Measurements from ENCODE around the gene GRIN2C.
A peak's percentile ranks its signal among the peaks of the same experiment; 100 is the strongest.

The GRIN2C gene

GRCh38 chr17:74838274-74838673 is 21.4 kb downstream of the GRIN2C start:
- Mint-ChIP-seq H3K4me1 (peaks cover 42 to 44% of the 10 kb centered on the region in 2 donors), H3K36me3 (peaks cover 35 to 50% of the 10 kb centered on the region in 2 donors), H3K9me3 (no peaks in the 10 kb centered on the region), H3K27me3 (peaks cover 0 to 19% of the 10 kb centered on the region in 2 donors), H3K4me3 (no peak overlapping the region), H3K27ac (no peak overlapping the region)
- ATAC-seq (replicated peaks) (no peak), DNase-seq (no peak)

GRCh38 chr17:74836691-74837467 is 22.8 kb downstream of the GRIN2C start:
- H3K4me1 Mint-ChIP-seq = peaks cover 50 to 52% of the 10 kb centered on the region in 2 donors
- H3K4me3 Mint-ChIP-seq = no peak overlapping the region
- H3K9me3 Mint-ChIP-seq = no peaks in the 10 kb centered on the region
- ATAC-seq (replicated peaks) (no peak), DNase-seq (no peak)
- H3K27me3 Mint-ChIP-seq = peaks cover 0 to 15% of the 10 kb centered on the region in 2 donors
- peaks cover 39 to 53% of the 10 kb centered on the region in 2 donors for H3K36me3 Mint-ChIP-seq
- peak overlapping the region; percentile 37 for H3K27ac Mint-ChIP-seq

- no peak for DNase-seq
- H3K9me3 Mint-ChIP-seq = no peaks in the 10 kb centered on the region
- H3K4me1 Mint-ChIP-seq = peaks cover 43 to 48% of the 10 kb centered on the region in 2 donors
- no peak overlapping the region for H3K4me3 Mint-ChIP-seq
- peaks cover 41 to 54% of the 10 kb centered on the region in 2 donors for H3K36me3 Mint-ChIP-seq
- no peak for ATAC-seq (replicated peaks)
- no peak overlapping the region for H3K27ac Mint-ChIP-seq
- H3K27me3 Mint-ChIP-seq = peaks cover 0 to 10% of the 10 kb centered on the region in 2 donors
These were observed 23.5 kb downstream of the GRIN2C start for GRCh38 chr17:74836191-74836590.

GRCh38 chr17:74833501-74834377 is 25.9 kb downstream of the GRIN2C start:
- Mint-ChIP-seq H3K4me1 (peaks cover 25 to 35% of the 10 kb centered on the region in 2 donors), H3K36me3 (peaks cover 48 to 64% of the 10 kb centered on the region in 2 donors), H3K27me3 (no peaks in the 10 kb centered on the region), H3K27ac (peak overlapping the region; percentile 74), H3K9me3 (no peaks in the 10 kb centered on the region), H3K4me3 (no peak overlapping the region)
- ATAC-seq (replicated peaks) (peak; percentile 93 to 96), DNase-seq (peak; percentile 63)

GRCh38 chr17:74832421-74832820 is 27.3 kb downstream of the GRIN2C start:
- peaks cover 25 to 35% of the 10 kb centered on the region in 2 donors for H3K4me1 Mint-ChIP-seq
- H3K27ac Mint-ChIP-seq = peak overlapping the region; percentile 70
- H3K36me3 Mint-ChIP-seq = peaks cover 36 to 51% of the 10 kb centered on the region in 2 donors
- DNase-seq = no peak
- no peaks in the 10 kb centered on the region for H3K27me3 Mint-ChIP-seq
- H3K4me3 Mint-ChIP-seq = no peak overlapping the region
- H3K9me3 Mint-ChIP-seq = no peaks in the 10 kb centered on the region
- peak in 1 of 2 donors; percentile 42 for ATAC-seq (replicated peaks)

- no peaks in the 10 kb centered on the region for H3K9me3 Mint-ChIP-seq
These were observed 28.1 kb downstream of the GRIN2C start for GRCh38 chr17:74831444-74832146.

GRCh38 chr17:74830861-74831260 is 28.8 kb downstream of the GRIN2C start:
- H3K4me1 Mint-ChIP-seq = peaks cover 25 to 26% of the 10 kb centered on the region in 2 donors

More at GRCh38 chr17:74831444-74832146, 28.1 kb downstream of the GRIN2C start:
- Mint-ChIP-seq H3K27me3 (no peaks in the 10 kb centered on the region), H3K27ac (no peak overlapping the region), H3K4me1 (peaks cover 25 to 31% of the 10 kb centered on the region in 2 donors), H3K4me3 (no peak overlapping the region), H3K36me3 (peaks cover 32 to 49% of the 10 kb centered on the region in 2 donors)
- ATAC-seq (replicated peaks) = no peak
- DNase-seq = no peak

GRCh38 chr17:74827800-74828199 is 31.9 kb downstream of the GRIN2C start:
- H3K27me3 Mint-ChIP-seq = no peaks in the 10 kb centered on the region
- no peak for ATAC-seq (replicated peaks)
- H3K4me1 Mint-ChIP-seq = peaks cover 6 to 11% of the 10 kb centered on the region in 2 donors
- no peak overlapping the region for H3K27ac Mint-ChIP-seq
- DNase-seq = no peak
- H3K36me3 Mint-ChIP-seq = peaks cover 28 to 35% of the 10 kb centered on the region in 2 donors
- H3K9me3 Mint-ChIP-seq = no peaks in the 10 kb centered on the region
- H3K4me3 Mint-ChIP-seq = no peak overlapping the region

More at GRCh38 chr17:74830861-74831260, 28.8 kb downstream of the GRIN2C start:
- DNase-seq (no peak), ATAC-seq (replicated peaks) (no peak)
- H3K27ac Mint-ChIP-seq = peak overlapping the region; percentile 39
- no peaks in the 10 kb centered on the region for H3K27me3 Mint-ChIP-seq
- H3K9me3 Mint-ChIP-seq = no peaks in the 10 kb centered on the region
- no peak overlapping the region for H3K4me3 Mint-ChIP-seq
- H3K36me3 Mint-ChIP-seq = peaks cover 25 to 41% of the 10 kb centered on the region in 2 donors

- Mint-ChIP-seq H3K27ac (no peak overlapping the region), H3K27me3 (no peaks in the 10 kb centered on the region), H3K4me1 (no peaks in the 10 kb centered on the region), H3K36me3 (peaks cover 27 to 30% of the 10 kb centered on the region in 2 donors), H3K9me3 (no peaks in the 10 kb centered on the region), H3K4me3 (no peak overlapping the region)
- ATAC-seq (replicated peaks) (no peak), DNase-seq (no peak)
These were observed 33.5 kb downstream of the GRIN2C start for GRCh38 chr17:74825952-74826719.

- no peak for ATAC-seq (replicated peaks)
- Mint-ChIP-seq H3K27me3 (no peaks in the 10 kb centered on the region), H3K9me3 (no peaks in the 10 kb centered on the region), H3K4me1 (no peaks in the 10 kb centered on the region), H3K36me3 (peaks cover 26 to 29% of the 10 kb centered on the region in 2 donors), H3K4me3 (no peak overlapping the region), H3K27ac (no peak overlapping the region)
- DNase-seq = no peak
These were observed 34.6 kb downstream of the GRIN2C start for GRCh38 chr17:74824961-74825627.

- Mint-ChIP-seq H3K36me3 (peaks cover 34 to 40% of the 10 kb centered on the region in 2 donors), H3K27me3 (no peaks in the 10 kb centered on the region), H3K4me1 (no peaks in the 10 kb centered on the region), H3K4me3 (no peak overlapping the region), H3K27ac (no peak overlapping the region), H3K9me3 (no peaks in the 10 kb centered on the region)
- DNase-seq (no peak), ATAC-seq (replicated peaks) (no peak)
These were observed 36.7 kb downstream of the GRIN2C start for GRCh38 chr17:74822939-74823367.

GRCh38 chr17:74822335-74822938 is 37.2 kb downstream of the GRIN2C start:
- DNase-seq (no peak), ATAC-seq (replicated peaks) (no peak)
- H3K27ac Mint-ChIP-seq = no peak overlapping the region
- peaks cover 37 to 45% of the 10 kb centered on the region in 2 donors for H3K36me3 Mint-ChIP-seq
- H3K9me3 Mint-ChIP-seq = no peaks in the 10 kb centered on the region
- H3K4me3 Mint-ChIP-seq = no peak overlapping the region
- no peaks in the 10 kb centered on the region for H3K27me3 Mint-ChIP-seq
- no peaks in the 10 kb centered on the region for H3K4me1 Mint-ChIP-seq
